ENCODE results near the gene SDCCAG8. TPM values are rescaled to one million over a fixed set of nuclear protein-coding genes. Genes with fewer than 3 reads are reported as not detected.

SDCCAG8 gene
- total RNA-seq, 1 donor from 2014 or later, result 21.4 TPM

GRCh38 chr1:243510928-243511327, 255.1 kb downstream of the SDCCAG8 start:
- DNase-seq, result no peak
- intact Hi-C loops (cut with micrococcal nuclease), result no loop called here
- Histone ChIP-seq H3K27me3 (ENCODE audit: low read depth) (no peaks in the 10 kb centered on the region), H3K4me1 (peaks cover 12% of the 10 kb centered on the region), H3K4me3 (no peak overlapping the region), H3K9me3 (replicated peaks) (no peaks in the 10 kb centered on the region), H3K36me3 (peaks cover 15% of the 10 kb centered on the region), H3K27ac (replicated peaks) (no peak overlapping the region)
- no peak for TF ChIP-seq CTCF (IDR thresholded peaks at IDR 0.05; ENCODE audit: borderline replicate concordance)

- TF ChIP-seq CTCF (IDR thresholded peaks at IDR 0.05; ENCODE audit: borderline replicate concordance), result no peak
- Histone ChIP-seq H3K27me3 (ENCODE audit: low read depth) (no peaks in the 10 kb centered on the region), H3K4me1 (no peaks in the 10 kb centered on the region), H3K36me3 (peaks cover 30% of the 10 kb centered on the region), H3K9me3 (replicated peaks) (peaks cover 17% of the 10 kb centered on the region), H3K4me3 (no peak overlapping the region), H3K27ac (replicated peaks) (no peak overlapping the region)
- intact Hi-C loops (cut with micrococcal nuclease), result no loop called here
- DNase-seq, result no peak
Observed at GRCh38 chr1:243513726-243514491, 258.1 kb downstream of the SDCCAG8 start.

- Histone ChIP-seq H3K27ac (replicated peaks) (no peak overlapping the region), H3K4me3 (no peak overlapping the region), H3K36me3 (peaks cover 30% of the 10 kb centered on the region), H3K4me1 (no peaks in the 10 kb centered on the region), H3K27me3 (ENCODE audit: low read depth) (no peaks in the 10 kb centered on the region), H3K9me3 (replicated peaks) (peaks cover 17% of the 10 kb centered on the region)
- no peak for TF ChIP-seq CTCF (IDR thresholded peaks at IDR 0.05; ENCODE audit: borderline replicate concordance)
- intact Hi-C loops (cut with micrococcal nuclease), result no loop called here
- DNase-seq, result no peak
Observed at GRCh38 chr1:243514927-243515326, 259.1 kb downstream of the SDCCAG8 start.

DNA sequence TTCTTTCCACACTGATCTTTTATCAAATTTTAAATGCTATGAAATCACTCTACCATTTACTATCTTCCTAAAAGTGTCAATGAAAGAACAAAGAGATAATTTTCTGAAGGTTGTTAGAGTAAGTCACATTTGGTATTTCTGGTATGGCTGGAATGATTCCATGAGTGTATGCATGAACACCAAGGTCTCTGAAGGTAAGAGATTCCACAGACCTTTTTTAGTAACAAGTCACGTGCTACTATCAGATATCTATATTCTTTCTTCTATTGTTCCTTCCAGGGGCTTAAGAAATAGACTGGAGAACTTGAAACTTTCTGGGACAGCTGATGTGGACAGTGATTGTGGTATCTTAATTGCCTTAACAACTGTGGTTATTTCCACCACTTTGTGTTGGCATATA, 265.0 kb downstream of the SDCCAG8 start:
- peaks cover 17% of the 10 kb centered on the region for H3K9me3 ChIP-seq (replicated peaks)
- TF ChIP-seq CTCF (IDR thresholded peaks at IDR 0.05; ENCODE audit: borderline replicate concordance), result no peak

GRCh38 chr1:243523766-243524165, 267.9 kb downstream of the SDCCAG8 start:
- H3K9me3 ChIP-seq (replicated peaks), result peaks cover 5% of the 10 kb centered on the region
- H3K4me1 ChIP-seq, result no peaks in the 10 kb centered on the region
- no peak overlapping the region for H3K27ac ChIP-seq (replicated peaks)
- H3K27me3 ChIP-seq (ENCODE audit: low read depth), result no peaks in the 10 kb centered on the region
- no peak for TF ChIP-seq CTCF (IDR thresholded peaks at IDR 0.05; ENCODE audit: borderline replicate concordance)
- DNase-seq, result no peak
- H3K36me3 ChIP-seq, result no peaks in the 10 kb centered on the region
- intact Hi-C loops (cut with micrococcal nuclease), result no loop called here
- no peak overlapping the region for H3K4me3 ChIP-seq

More for the DNA sequence above, 265.0 kb downstream of the SDCCAG8 start:
- H3K27me3 ChIP-seq (ENCODE audit: low read depth), result no peaks in the 10 kb centered on the region
- no peak for DNase-seq
- intact Hi-C loops (cut with micrococcal nuclease), result no loop called here
- peaks cover 15% of the 10 kb centered on the region for H3K36me3 ChIP-seq
- H3K4me3 ChIP-seq, result no peak overlapping the region
- no peak overlapping the region for H3K27ac ChIP-seq (replicated peaks)
- no peaks in the 10 kb centered on the region for H3K4me1 ChIP-seq
